Measurements from ENCODE around the gene KIAA1549. TPM values are rescaled to one million over a fixed set of nuclear protein-coding genes. Genes with fewer than 3 reads are reported as not detected.

The KIAA1549 gene
- total RNA-seq, 1 experiment from 2014 or later = 18.7 TPM

GRCh38 chr7:138916275-138916674 is 64.9 kb downstream of the KIAA1549 start:
- no peak for DNase-seq (ENCODE audit: low spot score)
- POLR2A ChIA-PET = no interaction called here
- H3K36me3 Mint-ChIP-seq = peaks cover 59% of the 10 kb centered on the region

GRCh38 chr7:138913783-138914182 is 67.4 kb downstream of the KIAA1549 start:
- Mint-ChIP-seq H3K27me3 (ENCODE audit: low read depth) (no peaks in the 10 kb centered on the region), H3K9me3 (peaks cover 6% of the 10 kb centered on the region; the same call in 1 of the 2 replicates), H3K4me1 (peaks cover 14% of the 10 kb centered on the region), H3K36me3 (peaks cover 55% of the 10 kb centered on the region), H3K27ac (no peak overlapping the region), H3K4me3 (no peak overlapping the region)
- DNase-seq (ENCODE audit: low spot score) (no peak), ATAC-seq (no peak)
- TF ChIP-seq TCF7 (CRISPR knock-in tag; IDR thresholded peaks at IDR 0.05; ENCODE audit: low read depth) (no peak), ZMAT4 (CRISPR knock-in tag; IDR thresholded peaks at IDR 0.05) (no peak)
- ChIA-PET CTCF (no interaction called here), POLR2A (no interaction called here)

More at GRCh38 chr7:138916275-138916674, 64.9 kb downstream of the KIAA1549 start:
- CTCF ChIA-PET = no interaction called here
- H3K4me1 Mint-ChIP-seq = peaks cover 19% of the 10 kb centered on the region
- TF ChIP-seq OVOL2 (CRISPR knock-in tag; IDR thresholded peaks at IDR 0.05; ENCODE audit: borderline replicate concordance) = no peak
- no peak for TF ChIP-seq NR2C2 (CRISPR knock-in tag; IDR thresholded peaks at IDR 0.05)
- no peak for TF ChIP-seq SMAD3 (CRISPR knock-in tag; IDR thresholded peaks at IDR 0.05; ENCODE audit: borderline replicate concordance)
- TF ChIP-seq ZNF512 (CRISPR knock-in tag; IDR thresholded peaks at IDR 0.05; ENCODE audit: borderline replicate concordance) = no peak
- TF ChIP-seq GABPB1 (CRISPR knock-in tag; IDR thresholded peaks at IDR 0.05) = no peak
- TF ChIP-seq GRHL2 (CRISPR knock-in tag; IDR thresholded peaks at IDR 0.05; ENCODE audit: insufficient replicate concordance, severe bottlenecking) = no peak
- TF ChIP-seq IRF2 (CRISPR knock-in tag; IDR thresholded peaks at IDR 0.05; ENCODE audit: borderline replicate concordance, low read depth) = no peak
- TF ChIP-seq ZNF232 (CRISPR knock-in tag; IDR thresholded peaks at IDR 0.05) = no peak
- no peak for TF ChIP-seq ZNF121 (CRISPR knock-in tag; IDR thresholded peaks at IDR 0.05)
- TF ChIP-seq JAZF1 (CRISPR knock-in tag; IDR thresholded peaks at IDR 0.05) = no peak
- 0 out of 2 replicates have a peak, but pooled peaks have one; percentile 52 for ATAC-seq
- peak overlapping the region; percentile 75 for H3K27ac Mint-ChIP-seq
- peaks cover 6% of the 10 kb centered on the region; the same call in 1 of the 2 replicates for H3K9me3 Mint-ChIP-seq
- H3K27me3 Mint-ChIP-seq (ENCODE audit: low read depth) = no peaks in the 10 kb centered on the region
- no peak overlapping the region for H3K4me3 Mint-ChIP-seq

GRCh38 chr7:138911007-138911406 is 70.2 kb downstream of the KIAA1549 start:
- H3K27ac Mint-ChIP-seq = no peak overlapping the region
- no peak for ATAC-seq
- TF ChIP-seq TP53 (CRISPR knock-in tag; IDR thresholded peaks at IDR 0.05) = no peak
- H3K9me3 Mint-ChIP-seq = peaks cover 6% of the 10 kb centered on the region; the same call in 1 of the 2 replicates
- CTCF ChIA-PET = no interaction called here
- DNase-seq (ENCODE audit: low spot score) = no peak
- no peaks in the 10 kb centered on the region for H3K27me3 Mint-ChIP-seq (ENCODE audit: low read depth)
- no peak overlapping the region for H3K4me3 Mint-ChIP-seq
- peaks cover 34% of the 10 kb centered on the region for H3K36me3 Mint-ChIP-seq
- POLR2A ChIA-PET = interaction anchor here (0.7 to 0.8 kb wide), 2 partner anchors 12 to 85 kb away, joined by 3 to 4 read pairs; no protein-coding TSS in a partner anchor
- peaks cover 9% of the 10 kb centered on the region for H3K4me1 Mint-ChIP-seq

- CTCF ChIA-PET = interaction anchor here (0.6 to 2.4 kb wide), 10 partner anchors 12 to 167 kb away, joined by 3 to 10 read pairs (median 4); partner anchors contain the start of gene KIAA1549
- no peak overlapping the region for H3K4me3 Mint-ChIP-seq
- DNase-seq (ENCODE audit: low spot score) (no peak), ATAC-seq (peak; percentile 64)
- TF ChIP-seq GTF2I (CRISPR knock-in tag; conservative IDR thresholded peaks at IDR 0.05) = no peak
- TF ChIP-seq ZBTB43 (CRISPR knock-in tag; IDR thresholded peaks at IDR 0.05) = no peak
- TF ChIP-seq TEAD4 (CRISPR knock-in tag; IDR thresholded peaks at IDR 0.05) = no peak
- no peak for TF ChIP-seq ZNF232 (CRISPR knock-in tag; IDR thresholded peaks at IDR 0.05)
- TF ChIP-seq ZNF532 (CRISPR knock-in tag; IDR thresholded peaks at IDR 0.05; ENCODE audit: borderline replicate concordance) = no peak
- TF ChIP-seq NFE2L1 (CRISPR knock-in tag; IDR thresholded peaks at IDR 0.05) = no peak
- no peak for TF ChIP-seq RORB (CRISPR knock-in tag; IDR thresholded peaks at IDR 0.05)
- no peak for TF ChIP-seq USF2 (CRISPR knock-in tag; IDR thresholded peaks at IDR 0.05)
- TF ChIP-seq ELF4 (CRISPR knock-in tag; IDR thresholded peaks at IDR 0.05; ENCODE audit: low read depth) = no peak
- H3K27me3 Mint-ChIP-seq (ENCODE audit: low read depth) = no peaks in the 10 kb centered on the region
- peaks cover 26% of the 10 kb centered on the region for H3K36me3 Mint-ChIP-seq
- peaks cover 6% of the 10 kb centered on the region; the same call in 1 of the 2 replicates for H3K9me3 Mint-ChIP-seq
- H3K4me1 Mint-ChIP-seq = peaks cover 5% of the 10 kb centered on the region
- POLR2A ChIA-PET = no interaction called here
- H3K27ac Mint-ChIP-seq = peak overlapping the region; percentile 57; the same call in 1 of the 2 replicates
These were observed 73.3 kb downstream of the KIAA1549 start for GRCh38 chr7:138907850-138908249.

Data from WTC11 (cell line).